Ammon's horn (tissue), 1 donor: ENCODE results near the gene CNKSR3.
A peak's percentile ranks its signal among the peaks of the same experiment; 100 is the strongest.

Source experiments
- DNase-seq: peaks from one replicate; pipeline ENCODE4 v3.0.0-alpha.2; 2016; ENCODE audit warnings: low spot score

Gene CNKSR3

DNA sequence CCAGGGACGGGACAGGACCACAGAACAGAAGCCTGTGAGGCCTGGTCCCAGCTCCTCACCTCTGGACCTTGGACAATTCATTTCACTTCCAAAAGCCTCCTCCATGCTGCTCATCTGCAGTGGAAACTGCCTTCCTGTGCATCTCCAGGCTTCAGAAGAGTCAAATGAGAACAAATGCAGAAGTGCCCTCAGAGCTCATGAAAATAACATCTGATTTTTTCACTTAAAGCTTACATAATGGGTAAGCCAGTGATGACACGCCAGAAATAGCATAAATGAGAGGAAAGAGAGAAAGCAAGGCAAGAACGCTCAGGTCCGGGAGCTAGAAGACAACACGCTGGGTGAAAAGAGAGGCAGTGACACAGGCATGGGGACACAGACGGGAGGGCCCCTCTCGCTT is 7.9 kb downstream of the CNKSR3 start:
- DNase-seq: no peak

DNA sequence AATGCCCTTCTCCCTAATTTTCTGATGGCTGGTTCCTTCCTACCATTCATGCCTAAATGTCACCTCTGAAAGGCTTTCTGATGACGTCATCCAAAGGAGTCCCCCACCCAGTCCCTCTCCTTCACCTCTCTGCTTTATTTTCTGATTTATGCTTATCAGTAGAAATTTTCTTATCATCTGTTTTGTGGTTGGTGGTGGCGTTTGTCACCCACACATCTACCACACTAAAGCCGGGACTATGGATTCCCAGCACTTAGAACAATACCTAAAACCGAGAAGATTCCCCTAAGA is 9.0 kb downstream of the CNKSR3 start:
- no peak for DNase-seq

- peak; percentile 85 for DNase-seq
Observed at GRCh38 chr6:154500769-154501577, 9.5 kb downstream of the CNKSR3 start.

GRCh38 chr6:154499855-154500589 is 10.5 kb downstream of the CNKSR3 start:
- no peak for DNase-seq

DNA sequence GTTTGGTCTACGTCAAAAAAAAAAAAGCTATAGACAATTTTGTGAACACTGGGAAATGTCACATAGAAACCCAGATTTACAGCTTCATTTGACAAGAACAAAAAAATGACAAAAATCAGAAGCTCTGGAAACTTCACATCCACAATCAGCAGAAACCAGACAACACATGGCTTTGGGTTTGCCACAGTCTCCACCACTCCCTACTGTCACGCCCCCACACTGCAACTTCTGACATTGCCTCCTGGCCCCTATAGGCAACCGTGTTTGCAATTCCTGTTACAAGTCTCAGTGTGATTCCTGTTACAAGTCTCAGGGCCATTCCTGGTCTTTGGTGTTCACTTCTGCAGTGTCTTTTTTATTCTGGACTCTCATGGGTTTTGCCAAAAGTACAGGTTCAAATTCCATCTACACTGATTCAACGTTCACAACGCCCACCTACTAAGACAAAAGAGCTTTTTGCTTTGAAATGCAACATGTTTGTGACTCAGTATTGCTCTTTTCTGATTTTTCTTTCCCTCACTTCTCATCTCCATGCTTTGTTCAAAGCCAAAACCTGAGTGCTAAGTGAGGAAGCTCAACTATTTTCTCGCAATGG is 12.0 kb downstream of the CNKSR3 start:
- no peak for DNase-seq

DNA sequence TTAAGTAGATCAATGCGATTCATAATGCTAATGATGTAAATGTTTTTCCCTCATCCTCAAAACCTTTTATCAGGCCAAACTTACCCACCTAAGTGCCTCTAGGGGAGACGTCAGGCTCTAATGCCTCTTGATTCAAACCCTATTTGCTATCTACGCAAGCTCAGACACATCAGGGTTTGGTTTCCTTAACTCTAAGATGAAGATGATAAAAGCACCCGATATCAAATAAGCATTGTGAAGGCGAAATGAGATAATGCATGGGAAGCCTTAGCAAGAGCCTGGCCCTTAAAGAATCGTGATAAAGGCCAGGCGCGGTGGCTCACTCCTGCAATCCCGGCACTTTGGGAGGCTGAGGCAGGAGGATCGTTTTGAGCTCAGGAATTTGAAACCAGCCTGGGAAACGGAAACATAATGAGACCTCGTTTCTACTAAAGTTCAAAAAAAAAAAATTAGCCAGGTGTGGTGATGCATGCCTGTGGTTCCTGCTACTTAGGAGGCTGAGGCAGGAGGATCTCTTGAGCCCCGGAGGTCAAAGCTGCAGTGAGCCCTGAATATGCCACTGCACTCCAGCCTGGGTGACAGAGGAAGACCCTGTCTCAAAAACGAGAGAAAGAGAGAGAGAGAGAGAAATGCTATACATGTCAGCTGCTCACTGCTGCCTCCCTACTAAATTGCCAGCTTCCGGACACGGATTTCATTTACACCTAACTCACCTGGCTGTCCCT is 13.5 kb downstream of the CNKSR3 start:
- no peak for DNase-seq

DNA sequence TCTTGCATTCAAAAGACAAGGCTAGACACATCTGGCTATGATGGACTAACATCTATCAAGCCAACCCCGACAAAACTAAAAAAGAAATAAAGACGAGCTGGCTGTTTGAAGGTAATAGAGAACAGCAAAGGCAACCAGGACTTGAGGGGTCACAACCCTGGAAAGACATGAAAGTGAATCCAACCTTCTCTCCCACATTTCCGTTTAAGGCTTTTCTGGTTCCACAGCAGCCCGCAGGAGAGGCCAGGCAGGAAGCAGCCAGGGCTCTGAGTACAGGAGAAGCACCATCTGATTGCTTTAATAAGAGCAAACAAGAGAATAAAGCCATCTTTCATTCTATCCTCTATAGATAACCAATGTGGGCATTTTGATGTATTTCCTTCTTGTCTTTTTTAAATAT is 14.3 kb downstream of the CNKSR3 start:
- DNase-seq: no peak

DNA sequence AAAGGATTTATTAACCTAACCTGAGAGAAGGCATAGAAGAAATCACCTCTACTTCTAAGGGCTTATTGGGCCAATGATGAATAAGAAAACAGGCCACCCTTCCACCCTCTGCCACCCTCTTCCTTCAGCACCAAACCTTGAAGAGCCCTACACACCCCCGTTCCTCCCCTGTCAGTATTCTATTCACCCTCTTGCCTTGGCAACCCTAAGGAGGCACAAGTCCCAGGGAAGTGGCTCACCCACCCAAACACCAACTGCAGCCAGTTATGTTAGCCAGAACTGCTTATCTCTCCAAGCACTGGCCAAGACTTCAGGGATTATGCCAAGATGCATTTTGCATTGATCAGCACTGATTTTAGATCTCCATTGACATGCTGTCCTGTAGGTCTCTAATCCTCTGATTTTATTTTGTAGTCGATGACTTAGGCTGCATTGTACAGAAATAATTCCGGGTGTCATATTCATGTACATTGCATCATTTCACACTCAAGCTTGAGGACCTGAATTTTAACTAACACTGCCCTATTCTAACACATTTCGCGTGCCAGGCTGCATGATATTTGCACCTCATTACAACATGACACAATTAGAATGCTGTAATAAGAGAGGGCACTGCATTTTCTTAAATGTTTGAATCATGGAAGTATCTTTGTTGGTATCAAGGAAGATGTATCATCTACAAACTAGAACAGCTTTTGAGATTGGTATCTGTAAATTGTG is 15.7 kb downstream of the CNKSR3 start:
- DNase-seq: no peak

- no peak for DNase-seq
Observed at GRCh38 chr6:154491567-154492470, 18.7 kb downstream of the CNKSR3 start.

GRCh38 chr6:154489822-154490221 is 20.7 kb downstream of the CNKSR3 start:
- DNase-seq: no peak

- no peak for DNase-seq
Observed at GRCh38 chr6:154488802-154489437, 21.6 kb downstream of the CNKSR3 start.

DNA sequence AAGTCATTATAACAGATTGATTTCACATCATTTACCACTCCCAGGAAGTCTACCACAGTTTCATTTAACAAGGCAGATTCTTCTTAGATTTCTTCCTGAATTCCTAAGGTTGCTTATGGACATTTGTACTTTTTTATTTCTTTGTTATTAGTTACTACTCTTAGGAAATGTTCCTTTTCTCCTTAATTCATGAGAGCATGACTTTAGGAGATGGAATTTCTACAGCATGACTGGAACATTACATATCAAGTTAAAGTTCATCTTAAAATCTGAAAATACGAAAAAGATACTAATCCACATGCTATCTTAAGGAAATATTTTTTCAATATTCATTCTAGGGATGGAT is 22.3 kb downstream of the CNKSR3 start:
- DNase-seq: no peak

GRCh38 chr6:154487367-154488247 is 22.9 kb downstream of the CNKSR3 start:
- DNase-seq: no peak

DNA sequence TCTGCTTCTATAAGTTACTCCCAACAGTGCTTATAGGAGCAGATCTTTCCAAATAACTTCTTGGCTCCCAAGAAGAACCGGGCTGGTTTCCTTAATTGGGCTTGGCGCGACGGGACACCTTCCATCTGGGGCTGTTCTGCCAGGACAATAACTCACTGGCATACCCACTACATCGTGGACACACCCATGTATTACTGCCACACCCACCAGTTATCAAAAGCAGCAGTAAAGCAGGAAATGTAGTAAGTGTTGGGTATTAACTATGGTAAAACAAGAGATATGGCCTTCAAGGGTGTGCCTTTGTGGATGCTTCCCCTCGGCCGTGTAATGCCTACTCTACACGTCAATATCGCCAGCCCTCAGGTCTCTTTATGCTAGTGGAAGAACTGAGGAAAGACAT is 24.7 kb downstream of the CNKSR3 start:
- no peak for DNase-seq

DNA sequence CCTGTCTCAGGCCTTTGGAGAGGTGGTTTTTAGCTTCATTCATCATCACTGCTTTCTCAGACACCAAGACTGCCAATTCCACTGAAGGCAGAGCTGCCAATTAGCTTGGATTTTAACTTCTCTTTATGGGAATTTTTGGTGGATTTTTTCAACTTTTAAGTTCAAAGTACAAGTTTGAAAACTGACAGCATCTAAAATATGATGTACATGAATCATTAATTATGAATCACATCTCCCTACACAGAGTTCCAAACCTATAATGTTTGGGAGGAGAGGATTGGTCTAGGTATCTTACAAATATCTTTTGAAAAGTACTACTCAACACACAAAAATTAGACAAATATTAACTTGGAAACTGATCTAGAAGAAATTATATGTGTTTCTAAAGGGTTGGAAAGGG is 25.5 kb downstream of the CNKSR3 start:
- no peak for DNase-seq

GRCh38 chr6:154482858-154483257 is 27.6 kb downstream of the CNKSR3 start:
- DNase-seq: no peak

DNA sequence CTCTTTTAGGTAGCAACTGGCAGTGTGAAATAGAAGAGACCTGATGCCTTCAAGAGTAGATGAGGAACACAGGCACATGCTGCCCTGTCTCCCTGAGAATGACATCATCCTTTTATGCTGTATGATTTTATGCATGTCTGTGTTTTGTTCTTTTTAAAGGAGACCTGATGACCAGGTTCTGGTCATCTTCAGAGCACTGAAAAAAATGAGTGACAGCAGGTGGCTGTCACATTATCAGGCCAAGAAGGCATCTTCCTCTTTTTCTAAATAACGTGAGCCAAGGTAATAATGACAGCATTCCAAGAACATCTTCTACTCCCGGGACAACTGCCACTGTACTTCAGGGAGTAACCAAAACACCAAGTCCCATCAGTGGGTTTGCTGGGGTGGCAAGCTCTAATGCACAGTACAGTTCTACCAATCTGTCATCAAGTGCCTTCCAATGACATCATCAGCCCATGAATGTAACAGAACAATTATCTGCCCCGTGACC is 28.9 kb downstream of the CNKSR3 start:
- DNase-seq: no peak

- no peak for DNase-seq
Observed at GRCh38 chr6:154479771-154480639, 30.5 kb downstream of the CNKSR3 start.
